SK-N-SH (cell line): ENCODE measurements around the gene DPY19L2. TPM values are rescaled to one million over a fixed set of nuclear protein-coding genes. Genes with fewer than 3 reads are reported as not detected.
A peak's percentile ranks its signal among the peaks of the same experiment; 100 is the strongest.
"Not testable (repeated sequence)": the region's sequence is repeated elsewhere in the genome, so short reads cannot be mapped to it uniquely, and the experiment has no call there.

Experiments
- CTCF ChIA-PET: fragments of 300-600, 350-600 bp; formaldehyde crosslinking; extraction: SDS; loops from one replicate; lab custom pipeline; 2021; lab: Yijun Ruan, JAX
- POLR2A ChIA-PET: fragments of 350-600 bp; sonication (Branson Sonifier 250); formaldehyde crosslinking; extraction: SDS; loops from one replicate; lab custom pipeline; 2020; ENCODE audit warnings: antibody characterized with exemption, inconsistent platforms; lab: Yijun Ruan, JAX
- DNase-seq: peaks from one replicate; pipeline ENCODE4 v3.0.0; 2012
- H2AFZ ChIP-seq: fragments of 200-600 bp; sonication (generic); 2 replicates; pipeline ENCODE4 v1.8.1; 2016; ENCODE audit warnings: antibody characterized with exemption, mild to moderate bottlenecking, low read depth
- H3F3A ChIP-seq: fragments of 200-600 bp; sonication (generic); replicated peaks from 2 replicates; pipeline ENCODE3; 2016; ENCODE audit warnings: antibody characterized with exemption, mild to moderate bottlenecking; ENCODE audit not compliant: insufficient read depth
- H3K27ac ChIP-seq, 2 experiments: fragments of 200-500 bp in 1 of 2; fragments of 200-600 bp in 1 of 2; sonication (Bioruptor generic) in 1 of 2; sonication (generic), shearing (Covaris generic) in 1 of 2; 2 replicates each; pipeline versions ENCODE4 v1.5.1 to v1.6.1; 2014 to 2016; ENCODE audit warnings: low read depth in 2 of 2, inconsistent platforms in 1 of 2, low read length in 1 of 2, mild to moderate bottlenecking in 1 of 2, mixed read lengths in 1 of 2
- H3K27me3 ChIP-seq: fragments of 200-600 bp; sonication (generic), shearing (Covaris generic); 2 replicates; pipeline ENCODE4 v1.6.1; 2016; ENCODE audit warnings: mixed run types; ENCODE audit not compliant: insufficient read depth
- H3K36me3 ChIP-seq, 2 experiments: fragments of 200-500 bp in 1 of 2; fragments of 200-600 bp in 1 of 2; sonication (Bioruptor generic) in 1 of 2; sonication (generic) in 1 of 2; replicated peaks in 1 of 2; 2 replicates each; pipeline versions ENCODE3 to v1.5.1; 2014 to 2016; ENCODE audit warnings: low read length in 1 of 2, mild to moderate bottlenecking in 1 of 2; ENCODE audit not compliant: insufficient read depth in 2 of 2, control insufficient read depth in 1 of 2
- H3K4me1 ChIP-seq, 2 experiments: fragments of 200-500 bp in 1 of 2; fragments of 200-600 bp in 1 of 2; sonication (Bioruptor generic) in 1 of 2; sonication (generic), shearing (Covaris generic) in 1 of 2; 2 replicates each; pipeline versions ENCODE4 v1.5.1 to v1.6.1; 2014 to 2016; ENCODE audit warnings: low read depth in 1 of 2, low read length in 1 of 2, mixed run types in 1 of 2; ENCODE audit not compliant: insufficient read depth in 2 of 2, control insufficient read depth in 1 of 2
- H3K4me2 ChIP-seq: fragments of 200-600 bp; sonication (generic), shearing (Covaris generic); 2 replicates; pipeline ENCODE4 v1.6.1; 2017; ENCODE audit warnings: mixed run types
- H3K4me3 ChIP-seq, 2 experiments: fragments of 200-500 bp in 1 of 2; fragments of 200-600 bp in 1 of 2; sonication (Bioruptor generic) in 1 of 2; sonication (generic), shearing (Covaris generic) in 1 of 2; 2 replicates each; pipeline versions ENCODE4 v1.5.1 to v1.8.1; 2014 to 2016; ENCODE audit warnings: low read depth in 2 of 2, inconsistent platforms in 1 of 2, low read length in 1 of 2, mild to moderate bottlenecking in 1 of 2, mixed read lengths in 1 of 2, moderate library complexity in 1 of 2
- H3K79me2 ChIP-seq: fragments of 200-600 bp; sonication (generic); 2 replicates; pipeline ENCODE4 v1.8.1; 2017; ENCODE audit warnings: mild to moderate bottlenecking; ENCODE audit not compliant: insufficient read depth
- H3K9ac ChIP-seq: fragments of 200-600 bp; sonication (generic); 2 replicates; pipeline ENCODE4 v1.6.1; 2017; ENCODE audit warnings: mixed run types
- H3K9me2 ChIP-seq: fragments of 200-600 bp; sonication (generic); 2 replicates; pipeline ENCODE4 v1.6.1; 2017; ENCODE audit warnings: mixed run types
- H3K9me3 ChIP-seq: fragments of 200-600 bp; sonication (generic); 2 replicates; pipeline ENCODE4 v1.6.1; 2017; ENCODE audit warnings: mixed run types, mild to moderate bottlenecking, moderate library complexity
- H4K20me1 ChIP-seq: fragments of 200-600 bp; sonication (generic); 2 replicates; pipeline ENCODE4 v1.6.1; 2017; ENCODE audit warnings: mild to moderate bottlenecking, mixed run types; ENCODE audit not compliant: insufficient read depth
- CTCF ChIP-seq: fragments of 200-600 bp; sonication (generic); IDR thresholded peaks from 2 replicates; pipeline ENCODE4 v1.6.1; 2017; ENCODE audit warnings: antibody characterized with exemption, mild to moderate bottlenecking, moderate library complexity
- RAD21 ChIP-seq: IDR thresholded peaks from 2 replicates; pipeline ENCODE4 v1.6.1; 2012; ENCODE audit warnings: mild to moderate bottlenecking, low read length
- WGBS: methylation state at CpG from one replicate; pipeline ENCODE4 v1.1.6; 2017; ENCODE audit warnings: low lambda C conversion rate; 5-methylcytosine and 5-hydroxymethylcytosine counted together
- polyA plus RNA-seq, 3 experiments: library from polyadenylated mRNA; depleted of rRNA; stranded (reverse); fragments of >200 nt; gene quantifications; 2 replicates each; pipeline ENCODE4 v1.2.3, GENCODE V29; 2012

Gene DPY19L2
- polyA plus RNA-seq, 1 of the 3 experiments (the other 2 are of a cell fraction), result 4.8 TPM

GRCh38 chr12:63672550-63672949 lies 4.3 kb upstream of the DPY19L2 start:
- POLR2A ChIA-PET, H3K79me2 ChIP-seq, H3K36me3 ChIP-seq, H3K4me1 ChIP-seq, H3K27ac ChIP-seq, H3K9ac ChIP-seq, H3F3A ChIP-seq, H3K4me3 ChIP-seq, H3K9me2 ChIP-seq, DNase-seq, H2AFZ ChIP-seq, H4K20me1 ChIP-seq, H3K4me2 ChIP-seq, H3K9me3 ChIP-seq, H3K27me3 ChIP-seq: not testable (repeated sequence)
- CTCF ChIA-PET, result interaction anchor here (1.0 kb wide), 1 partner anchor 129 kb away, joined by 5 read pairs; no protein-coding TSS in a partner anchor
- peak; percentile 57 for TF ChIP-seq CTCF
- peak; percentile 7; the same call in 1 of the 2 replicates for TF ChIP-seq RAD21
- 0% methylated on average over 2 of the region's 2 CpGs for WGBS

- H4K20me1 ChIP-seq, H3K4me1 ChIP-seq, H3K36me3 ChIP-seq, CTCF ChIA-PET, H3K79me2 ChIP-seq, H3K4me3 ChIP-seq, H3K9ac ChIP-seq, H3K27ac ChIP-seq, H2AFZ ChIP-seq, H3K9me2 ChIP-seq, H3K4me2 ChIP-seq, H3K9me3 ChIP-seq, H3K27me3 ChIP-seq, DNase-seq, H3F3A ChIP-seq, POLR2A ChIA-PET: not testable (repeated sequence)
- WGBS, result 92% methylated on average over 1 of the region's 1 CpG
These were observed 1.6 kb upstream of the DPY19L2 start for GRCh38 chr12:63669936-63670335.

GRCh38 chr12:63669427-63669826 lies 1.1 kb upstream of the DPY19L2 start:
- H3K9me2 ChIP-seq, H3K36me3 ChIP-seq, H3F3A ChIP-seq, H4K20me1 ChIP-seq, H3K27me3 ChIP-seq, H3K9ac ChIP-seq, H3K4me1 ChIP-seq, H3K9me3 ChIP-seq, DNase-seq, H3K27ac ChIP-seq, H3K4me3 ChIP-seq, POLR2A ChIA-PET, H3K79me2 ChIP-seq: not testable (repeated sequence)
- Histone ChIP-seq H2AFZ (peak overlapping the region; percentile 98; the same call in 1 of the 2 replicates), H3K4me2 (peak overlapping the region; percentile 94; the same call in 1 of the 2 replicates)
- CTCF ChIA-PET, result interaction anchor here (1.3 kb wide), 1 partner anchor 132 kb away, joined by 4 read pairs; no protein-coding TSS in a partner anchor
- 90% methylated on average over 1 of the region's 8 CpGs for WGBS

GRCh38 chr12:63668800-63669365 lies 590 bp upstream of the DPY19L2 start:
- H3K9me2 ChIP-seq, POLR2A ChIA-PET, H3K36me3 ChIP-seq, H3K9me3 ChIP-seq, H3K4me1 ChIP-seq, H4K20me1 ChIP-seq, H3K27me3 ChIP-seq, H3K79me2 ChIP-seq, H3F3A ChIP-seq: not testable (repeated sequence)
- peak; percentile 33 for DNase-seq
- peak overlapping the region in 1 of 2 experiments; percentile 43; a peak in 2 of 4 replicates for H3K27ac ChIP-seq
- peak overlapping the region; percentile 84; the same call in 1 of the 2 replicates for H3K9ac ChIP-seq
- H2AFZ ChIP-seq, result peak overlapping the region; percentile 98
- WGBS, result 13% methylated on average over 35 of the region's 44 CpGs
- peak overlapping the region; percentile 88 to 93 for H3K4me3 ChIP-seq
- peak overlapping the region; percentile 94 for H3K4me2 ChIP-seq
- CTCF ChIA-PET, result interaction anchor here (1.3 to 1.5 kb wide), 3 partner anchors 130 to 248 kb away, joined by 4 to 6 read pairs (median 4); no protein-coding TSS in a partner anchor

GRCh38 chr12:63663005-63663404 lies 5.3 kb downstream of the DPY19L2 start:
- POLR2A ChIA-PET, H3K4me2 ChIP-seq: not testable (repeated sequence)

GRCh38 chr12:63658501-63658900 lies 9.8 kb downstream of the DPY19L2 start:
- WGBS, result 83% methylated on average over 3 of the region's 3 CpGs
- POLR2A ChIA-PET, H3K27ac ChIP-seq, H2AFZ ChIP-seq, H3K4me2 ChIP-seq, H4K20me1 ChIP-seq, DNase-seq, H3K27me3 ChIP-seq, H3K9ac ChIP-seq, H3K9me2 ChIP-seq, H3K9me3 ChIP-seq, H3F3A ChIP-seq, CTCF ChIA-PET, H3K36me3 ChIP-seq, H3K4me1 ChIP-seq, H3K79me2 ChIP-seq, H3K4me3 ChIP-seq: not testable (repeated sequence)

More at GRCh38 chr12:63663005-63663404, 5.3 kb downstream of the DPY19L2 start:
- H3K79me2 ChIP-seq, H3K36me3 ChIP-seq, H3K9ac ChIP-seq, H3F3A ChIP-seq, H3K4me3 ChIP-seq, DNase-seq, H3K27ac ChIP-seq, H4K20me1 ChIP-seq, H3K9me3 ChIP-seq, H3K9me2 ChIP-seq, H3K4me1 ChIP-seq, H3K27me3 ChIP-seq, CTCF ChIA-PET, H2AFZ ChIP-seq: not testable (repeated sequence)
- WGBS, result 95% methylated on average over 7 of the region's 7 CpGs
